GDM1 (cell line): ENCODE data around the gene C1D.
"Not testable (repeated sequence)": the region's sequence is repeated elsewhere in the genome, so short reads cannot be mapped to it uniquely, and the experiment has no call there.

ENCODE experiments used
- DNase-seq: peaks from one replicate; lab custom pipeline; 2025; lab: John Stamatoyannopoulos, UW

The C1D gene

GRCh38 chr2:67999332-67999731, 63.5 kb downstream of the C1D start:
- no peak for DNase-seq

- DNase-seq, result no peak
These were observed 64.9 kb downstream of the C1D start for GRCh38 chr2:67997903-67998302.

- no peak for DNase-seq
These were observed 65.3 kb downstream of the C1D start for GRCh38 chr2:67997528-67997900.

DNA sequence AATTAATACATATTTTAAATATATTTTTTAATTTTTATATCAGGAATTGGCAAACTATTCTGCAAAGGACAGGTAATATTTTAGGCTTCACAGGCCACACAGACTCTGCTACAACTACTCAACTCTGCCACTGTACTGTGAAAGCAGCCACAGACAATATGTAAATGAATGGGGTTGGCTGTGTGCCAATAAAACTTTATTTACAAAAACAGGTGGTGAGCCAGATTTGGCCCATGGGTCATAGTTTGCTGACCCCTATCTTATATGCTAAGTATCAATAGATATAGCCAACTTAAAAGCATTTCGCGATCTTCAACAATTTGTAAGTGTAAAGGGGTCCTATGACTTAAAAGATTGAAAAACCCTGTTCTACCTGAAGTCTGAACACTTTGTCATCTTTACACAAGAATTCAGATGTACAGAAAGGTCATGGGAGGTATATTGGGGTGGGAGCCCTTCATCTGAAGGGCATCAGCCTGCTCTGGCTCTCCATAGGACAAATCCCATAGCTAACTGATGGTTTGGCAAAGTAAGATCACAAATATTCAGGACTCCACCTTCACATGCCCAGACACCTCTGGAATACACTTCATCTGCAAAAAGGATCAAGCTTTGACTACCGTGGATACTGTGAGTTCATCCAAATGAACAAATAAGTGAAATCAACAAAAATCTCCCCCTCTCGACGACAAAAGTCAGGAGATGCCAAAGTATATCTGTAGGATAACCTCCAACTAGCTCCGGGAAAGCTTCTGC, 65.9 kb downstream of the C1D start:
- no peak for DNase-seq

- DNase-seq, result no peak
These were observed 68.1 kb downstream of the C1D start for GRCh38 chr2:67994716-67995115.

GRCh38 chr2:67994069-67994468, 68.7 kb downstream of the C1D start:
- not testable (repeated sequence) for DNase-seq

DNA sequence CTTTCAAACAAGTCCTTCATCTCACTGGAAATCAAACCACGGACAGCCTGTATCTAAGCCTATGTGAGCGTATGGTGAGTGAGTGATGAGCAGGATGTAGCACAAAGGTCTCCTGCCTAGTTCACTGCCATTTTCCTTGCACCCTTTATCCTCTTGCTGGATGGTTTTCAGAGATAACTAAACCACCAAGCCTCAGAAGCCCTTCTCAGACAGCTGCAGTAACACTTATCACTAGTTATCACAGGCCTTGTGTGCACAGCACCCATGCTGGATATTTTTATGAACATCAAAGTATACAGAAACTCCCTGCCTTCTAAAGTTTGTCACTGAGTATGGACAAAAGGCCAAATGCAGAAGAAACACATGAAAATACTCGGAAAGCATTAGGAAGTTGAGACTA, 69.5 kb downstream of the C1D start:
- no peak for DNase-seq

GRCh38 chr2:67991456-67991855, 71.3 kb downstream of the C1D start:
- DNase-seq, result no peak
